ENCODE results near the gene DRAXIN. TPM values are rescaled to one million over a fixed set of nuclear protein-coding genes. Genes with fewer than 3 reads are reported as not detected.

Gene DRAXIN
- total RNA-seq, 1 donor from 2014 or later, result 0.59 TPM

- DNase-seq, result no peak
Observed at GRCh38 chr1:11657654-11658053, 33.9 kb upstream of the DRAXIN start.

- DNase-seq, result no peak
Observed at GRCh38 chr1:11658542-11658941, 33.0 kb upstream of the DRAXIN start.

- no peak for DNase-seq
Observed at GRCh38 chr1:11659748-11660147, 31.8 kb upstream of the DRAXIN start.

- DNase-seq, result no peak
Observed at GRCh38 chr1:11661103-11661502, 30.4 kb upstream of the DRAXIN start.

GRCh38 chr1:11664336-11665065, 27.0 kb upstream of the DRAXIN start:
- no peak for DNase-seq

- no peak for DNase-seq
Observed at GRCh38 chr1:11668516-11668915, 23.0 kb upstream of the DRAXIN start.

GRCh38 chr1:11670747-11671146, 20.8 kb upstream of the DRAXIN start:
- no peak for DNase-seq

- DNase-seq, result no peak
Observed at GRCh38 chr1:11671205-11671543, 20.3 kb upstream of the DRAXIN start.

GRCh38 chr1:11671544-11672286, 19.8 kb upstream of the DRAXIN start:
- DNase-seq, result no peak

- no peak for DNase-seq
Observed at GRCh38 chr1:11673089-11673769, 18.3 kb upstream of the DRAXIN start.

- no peak for DNase-seq
Observed at GRCh38 chr1:11674488-11674887, 17.0 kb upstream of the DRAXIN start.

- no peak for DNase-seq
Observed at GRCh38 chr1:11675325-11675724, 16.2 kb upstream of the DRAXIN start.

GRCh38 chr1:11676386-11677103, 15.0 kb upstream of the DRAXIN start:
- DNase-seq, result no peak

GRCh38 chr1:11678442-11678841, 13.1 kb upstream of the DRAXIN start:
- no peak for DNase-seq

- DNase-seq, result peak; percentile 70
Observed at GRCh38 chr1:11680270-11681070, 11.0 kb upstream of the DRAXIN start.

GRCh38 chr1:11681071-11681771, 10.3 kb upstream of the DRAXIN start, which contains the start of gene MAD2L2:
MAD2L2 (minus strand) TSS chr1:11681148; CDS start chr1:11680601, 547 bp downstream.
- peak; percentile 75 for DNase-seq

GRCh38 chr1:11682287-11682771, 9.2 kb upstream of the DRAXIN start:
- DNase-seq, result no peak

GRCh38 chr1:11682799-11683198, 8.7 kb upstream of the DRAXIN start:
- DNase-seq, result no peak

GRCh38 chr1:11684070-11684469, 7.4 kb upstream of the DRAXIN start:
- no peak for DNase-seq

- DNase-seq, result no peak
Observed at GRCh38 chr1:11685210-11685752, 6.2 kb upstream of the DRAXIN start.

- DNase-seq, result no peak
Observed at GRCh38 chr1:11688506-11688905, 3.0 kb upstream of the DRAXIN start.
